IPS-20b (cell line): ENCODE data around the gene SMIM10L1.

ENCODE experiments used
- H3K27ac ChIP-seq: one replicate; pipeline ENCODE4 v1.5.1; 2013; ENCODE audit warnings: low read length
- H3K27me3 ChIP-seq: 2 replicates; pipeline ENCODE4 v1.6.1; 2013; ENCODE audit warnings: mild to moderate bottlenecking, low read length, inconsistent platforms; ENCODE audit not compliant: insufficient read depth
- H3K36me3 ChIP-seq: 2 replicates; pipeline ENCODE4 v1.6.1; 2013; ENCODE audit warnings: low read depth, mild to moderate bottlenecking, inconsistent platforms, low read length, moderate library complexity; ENCODE audit not compliant: insufficient read depth
- H3K4me1 ChIP-seq: 2 replicates; pipeline ENCODE4 v1.6.1; 2013; ENCODE audit warnings: mild to moderate bottlenecking, control low read depth, inconsistent platforms, low read length, moderate library complexity; ENCODE audit not compliant: insufficient read depth
- H3K4me3 ChIP-seq: 2 replicates; pipeline ENCODE4 v1.5.1; 2013; ENCODE audit warnings: mild to moderate bottlenecking, low read length, inconsistent platforms
- H3K9ac ChIP-seq: 2 replicates; pipeline ENCODE4 v1.6.1; 2013; ENCODE audit warnings: low read depth, mild to moderate bottlenecking, inconsistent platforms, low read length, moderate library complexity
- H3K9me3 ChIP-seq: 2 replicates; pipeline ENCODE4 v1.6.1; 2013; ENCODE audit warnings: mild to moderate bottlenecking, low read depth, low read length, inconsistent platforms; ENCODE audit not compliant: insufficient read depth

The SMIM10L1 gene

DNA sequence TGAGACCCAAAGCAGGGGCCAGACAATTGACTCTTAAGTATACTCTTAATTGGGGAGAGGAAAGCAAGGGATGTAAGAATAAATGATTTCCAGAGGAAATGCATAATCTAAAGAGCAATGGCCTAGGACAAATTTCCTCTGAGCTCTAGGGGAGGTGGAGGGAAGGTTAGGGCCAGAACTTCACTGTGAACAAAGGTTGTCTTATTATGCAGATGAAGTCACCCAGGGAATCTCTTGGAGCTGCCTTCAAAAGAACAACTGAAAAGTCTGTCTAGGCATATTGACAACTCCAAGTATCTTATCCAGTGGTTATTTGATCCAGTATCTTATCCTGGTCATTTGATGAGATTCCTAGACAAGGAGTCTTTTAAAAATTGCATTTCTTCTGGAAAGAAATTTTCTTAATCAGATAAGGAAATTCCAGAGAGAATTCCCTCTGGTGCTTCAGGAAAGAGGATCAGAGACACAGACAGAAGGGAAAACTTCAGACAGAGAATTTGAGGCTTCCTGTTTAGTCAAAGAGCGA is 16.5 kb upstream of the SMIM10L1 start:
- Histone ChIP-seq H3K9ac (no peak overlapping the region), H3K4me1 (peaks cover 6% of the 10 kb centered on the region; the same call in 1 of the 2 replicates), H3K36me3 (peaks cover 5% of the 10 kb centered on the region; the same call in 1 of the 2 replicates), H3K9me3 (no peaks in the 10 kb centered on the region; the same call in 1 of the 2 replicates), H3K4me3 (no peak overlapping the region), H3K27me3 (no peaks in the 10 kb centered on the region), H3K27ac (no peak overlapping the region)

DNA sequence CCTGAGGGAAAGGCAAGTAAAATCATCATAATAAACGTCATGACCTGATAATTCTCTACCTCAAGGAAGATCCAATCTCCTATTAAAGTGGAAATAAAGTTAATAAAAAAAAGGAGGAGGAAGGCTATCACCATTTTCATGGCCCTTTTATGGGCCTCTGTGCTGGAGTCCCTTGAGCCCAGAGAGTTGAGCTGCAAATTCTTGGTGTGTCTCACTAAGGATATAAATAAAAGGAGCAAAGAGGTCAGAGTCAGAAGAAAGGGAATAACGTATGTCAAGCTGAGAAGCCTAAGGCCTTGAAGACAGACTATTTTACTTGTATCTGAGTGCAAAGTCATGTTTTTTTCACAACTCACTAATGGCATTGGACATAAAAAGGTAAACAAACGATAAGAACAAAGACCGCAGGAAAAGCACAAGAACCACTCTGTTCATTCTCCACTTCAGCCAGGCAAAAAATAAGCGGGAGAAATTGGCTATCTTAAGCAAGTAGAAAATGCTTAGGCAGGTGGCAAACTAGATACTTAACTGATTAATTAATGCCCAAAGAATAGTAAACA is 12.0 kb upstream of the SMIM10L1 start:
- peaks cover 25% of the 10 kb centered on the region for H3K36me3 ChIP-seq
- H3K27me3 ChIP-seq: no peaks in the 10 kb centered on the region
- H3K4me1 ChIP-seq: no peaks in the 10 kb centered on the region; the same call in 1 of the 2 replicates
- H3K4me3 ChIP-seq: no peak overlapping the region
- no peaks in the 10 kb centered on the region for H3K9me3 ChIP-seq
- no peak overlapping the region for H3K9ac ChIP-seq
- H3K27ac ChIP-seq: no peak overlapping the region

DNA sequence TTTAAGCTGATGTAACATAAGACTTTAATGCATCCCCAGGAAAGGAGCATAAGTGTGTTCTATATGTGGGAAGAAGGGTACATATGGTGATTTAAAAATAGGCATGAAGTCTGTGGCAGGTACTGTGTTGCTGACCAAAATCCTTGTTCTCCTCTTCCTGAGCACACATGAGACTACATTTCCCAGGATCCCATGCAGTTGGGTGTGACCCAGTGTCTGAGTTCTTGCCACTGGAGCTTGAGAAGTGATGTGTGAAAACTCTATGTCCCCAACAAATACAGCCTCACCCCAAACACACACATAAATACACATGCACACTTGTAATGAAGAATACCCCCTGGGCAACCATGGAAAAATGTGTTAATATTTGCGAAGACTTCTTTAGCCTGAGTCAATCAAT is 8.5 kb upstream of the SMIM10L1 start:
- Histone ChIP-seq H3K9me3 (no peaks in the 10 kb centered on the region), H3K4me3 (no peak overlapping the region), H3K27ac (no peak overlapping the region), H3K36me3 (peaks cover 46% of the 10 kb centered on the region), H3K9ac (no peak overlapping the region), H3K27me3 (no peaks in the 10 kb centered on the region), H3K4me1 (no peaks in the 10 kb centered on the region)

DNA sequence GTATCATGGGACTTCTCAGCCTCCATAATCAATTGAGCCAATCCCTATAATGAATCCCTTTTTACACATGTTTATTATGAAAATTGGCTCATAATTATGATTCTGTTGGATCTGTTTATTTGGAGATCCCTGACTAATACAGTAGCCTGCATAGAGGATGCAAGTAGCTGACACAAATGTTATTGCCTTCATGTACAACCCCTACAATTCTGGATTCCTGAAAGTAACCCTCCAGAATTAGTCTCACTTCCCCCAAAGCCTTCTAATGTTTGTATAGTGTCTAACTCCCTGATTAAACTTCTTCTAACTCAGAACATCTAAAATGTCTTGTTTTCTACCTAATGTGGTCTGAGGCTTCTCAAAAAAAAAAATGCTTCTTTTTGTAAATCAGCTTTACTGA is 6.6 kb upstream of the SMIM10L1 start:
- H3K27me3 ChIP-seq: no peaks in the 10 kb centered on the region
- no peak overlapping the region for H3K9ac ChIP-seq
- peaks cover 56% of the 10 kb centered on the region for H3K36me3 ChIP-seq
- no peak overlapping the region for H3K27ac ChIP-seq
- peaks cover 3% of the 10 kb centered on the region; the same call in 1 of the 2 replicates for H3K4me1 ChIP-seq
- no peak overlapping the region for H3K4me3 ChIP-seq
- H3K9me3 ChIP-seq: no peaks in the 10 kb centered on the region

DNA sequence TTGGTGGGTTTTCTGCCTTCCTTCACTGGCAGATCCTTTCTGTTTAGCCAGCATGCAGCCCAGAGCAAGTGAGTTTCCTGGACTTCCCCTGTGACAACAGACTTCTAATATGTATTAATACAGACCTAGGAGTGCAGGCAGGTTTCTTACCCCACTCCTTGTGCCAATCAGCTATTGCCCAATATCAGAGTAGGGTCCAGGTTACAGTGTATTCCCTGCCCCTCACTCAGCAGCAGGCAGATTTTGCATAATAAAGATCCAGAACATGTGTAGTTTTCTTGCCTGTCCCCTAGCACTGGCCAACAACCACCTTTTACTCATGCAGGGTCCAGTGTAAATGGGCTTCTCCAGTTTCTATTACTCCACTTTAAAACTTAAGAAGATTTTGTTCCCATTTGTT is 4.7 kb upstream of the SMIM10L1 start:
- Histone ChIP-seq H3K27ac (no peak overlapping the region), H3K4me3 (no peak overlapping the region), H3K4me1 (peaks cover 11% of the 10 kb centered on the region), H3K9me3 (no peaks in the 10 kb centered on the region), H3K27me3 (no peaks in the 10 kb centered on the region), H3K36me3 (peaks cover 56% of the 10 kb centered on the region), H3K9ac (no peak overlapping the region)

DNA sequence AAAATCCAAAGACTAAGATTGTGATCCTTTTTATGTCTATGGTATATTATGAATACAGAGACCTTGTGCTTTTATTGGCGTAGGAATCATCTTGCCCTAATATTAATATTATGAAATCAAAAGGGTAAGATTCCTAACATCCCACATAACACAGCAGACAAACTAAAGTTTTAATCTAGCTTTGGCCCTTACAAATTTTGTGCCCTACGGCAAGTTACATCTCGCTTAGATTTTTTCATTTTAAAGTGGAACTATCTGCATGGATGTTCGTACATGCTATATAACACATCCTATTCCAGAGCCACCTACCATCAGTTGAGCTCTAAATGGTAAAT is 217 bp upstream of the SMIM10L1 start:
- Histone ChIP-seq H3K27me3 (no peaks in the 10 kb centered on the region), H3K4me3 (peak overlapping the region; percentile 98), H3K4me1 (peaks cover 15% of the 10 kb centered on the region), H3K36me3 (peaks cover 29% of the 10 kb centered on the region), H3K27ac (no peak overlapping the region), H3K9ac (peak overlapping the region; percentile 99), H3K9me3 (no peaks in the 10 kb centered on the region)

DNA sequence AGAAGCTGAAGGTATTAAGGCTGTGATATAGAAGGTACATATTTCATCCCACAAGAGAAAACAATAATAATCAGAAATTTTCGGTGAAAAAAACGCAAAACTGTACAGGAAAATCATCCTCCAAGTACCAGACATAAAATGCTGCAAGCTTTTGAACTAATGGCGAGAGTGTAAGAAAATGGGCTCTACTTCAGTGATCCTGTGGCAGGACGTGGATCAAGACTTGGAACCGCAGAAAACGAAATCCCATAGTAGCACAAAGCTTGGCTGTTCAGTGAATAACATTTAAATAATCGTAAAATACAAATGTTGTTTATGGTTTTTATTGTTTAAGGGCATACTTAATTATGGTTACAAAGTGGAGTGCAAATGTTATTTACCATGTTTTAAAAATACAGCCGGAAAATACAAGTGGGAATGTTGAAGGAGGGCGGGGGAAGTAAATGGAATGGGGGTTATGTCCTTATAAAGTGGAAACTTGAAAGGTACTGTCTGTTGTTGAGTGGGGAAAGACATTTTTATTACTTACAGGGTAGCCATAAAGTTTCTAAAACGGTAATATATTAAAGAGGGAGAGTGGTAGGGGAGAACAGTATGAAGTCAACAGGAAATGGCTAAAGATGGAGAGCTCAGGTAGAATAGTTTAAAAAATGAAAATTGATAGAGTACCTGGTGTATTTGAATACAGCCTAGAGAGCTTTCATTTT is 1.1 kb downstream of the SMIM10L1 start:
- H3K27ac ChIP-seq: peak overlapping the region; percentile 83
- peak overlapping the region; percentile 98 for H3K4me3 ChIP-seq
- peaks cover 15% of the 10 kb centered on the region for H3K4me1 ChIP-seq
- no peaks in the 10 kb centered on the region for H3K27me3 ChIP-seq
- H3K9me3 ChIP-seq: no peaks in the 10 kb centered on the region
- H3K9ac ChIP-seq: peak overlapping the region; percentile 99
- H3K36me3 ChIP-seq: peaks cover 20% of the 10 kb centered on the region; the same call in 1 of the 2 replicates

DNA sequence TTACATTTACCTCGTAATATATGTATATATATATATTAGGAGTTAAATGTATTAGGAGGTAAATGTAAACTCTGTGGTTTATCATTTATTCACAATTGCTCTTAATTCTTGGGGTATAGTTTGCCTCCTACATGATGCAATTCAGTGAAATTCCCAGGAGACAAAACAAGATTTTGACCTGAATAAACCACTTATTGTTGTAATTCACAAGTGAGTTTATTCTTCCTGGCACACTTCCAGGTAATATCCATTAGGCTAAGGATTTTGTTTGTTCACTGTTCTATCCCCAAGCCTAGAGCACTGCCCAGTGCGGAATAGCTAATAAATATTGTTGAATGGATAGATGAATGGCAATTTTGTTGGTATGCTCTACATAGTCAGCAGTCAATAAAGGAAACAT is 3.0 kb downstream of the SMIM10L1 start:
- H3K9ac ChIP-seq: no peak overlapping the region
- H3K4me1 ChIP-seq: peaks cover 15% of the 10 kb centered on the region

DNA sequence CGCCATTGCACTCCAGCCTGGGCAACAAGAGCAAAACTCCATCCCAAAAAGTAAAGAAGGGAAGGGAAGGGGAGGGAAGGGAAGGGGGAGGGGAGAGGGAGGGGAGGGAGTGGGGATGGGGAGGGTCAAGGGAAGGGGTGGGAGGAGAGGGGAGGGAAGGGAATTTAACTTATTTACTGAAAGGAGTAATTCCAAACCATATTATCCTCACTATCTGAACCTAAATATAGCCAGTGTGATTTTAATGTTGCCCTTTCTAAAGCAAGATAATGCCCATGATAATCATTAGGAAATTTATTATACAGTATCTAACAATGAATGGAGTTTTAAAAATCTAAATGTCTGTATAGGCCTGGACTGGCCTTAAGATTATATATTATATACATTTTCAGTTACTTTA is 7.3 kb downstream of the SMIM10L1 start:
- H3K4me3 ChIP-seq: no peak overlapping the region
- H3K27me3 ChIP-seq: no peaks in the 10 kb centered on the region
- H3K4me1 ChIP-seq: 0 out of 2 replicates have a peak, but pooled peaks cover 3% of the 10 kb centered on the region
- no peak overlapping the region for H3K27ac ChIP-seq
- no peak overlapping the region for H3K9ac ChIP-seq
- peaks cover 3% of the 10 kb centered on the region; the same call in 1 of the 2 replicates for H3K36me3 ChIP-seq
- no peaks in the 10 kb centered on the region for H3K9me3 ChIP-seq

More for the DNA sequence above, 3.0 kb downstream of the SMIM10L1 start:
- Histone ChIP-seq H3K9me3 (no peaks in the 10 kb centered on the region), H3K4me3 (no peak overlapping the region), H3K27me3 (no peaks in the 10 kb centered on the region), H3K27ac (no peak overlapping the region), H3K36me3 (peaks cover 13% of the 10 kb centered on the region; the same call in 1 of the 2 replicates)

DNA sequence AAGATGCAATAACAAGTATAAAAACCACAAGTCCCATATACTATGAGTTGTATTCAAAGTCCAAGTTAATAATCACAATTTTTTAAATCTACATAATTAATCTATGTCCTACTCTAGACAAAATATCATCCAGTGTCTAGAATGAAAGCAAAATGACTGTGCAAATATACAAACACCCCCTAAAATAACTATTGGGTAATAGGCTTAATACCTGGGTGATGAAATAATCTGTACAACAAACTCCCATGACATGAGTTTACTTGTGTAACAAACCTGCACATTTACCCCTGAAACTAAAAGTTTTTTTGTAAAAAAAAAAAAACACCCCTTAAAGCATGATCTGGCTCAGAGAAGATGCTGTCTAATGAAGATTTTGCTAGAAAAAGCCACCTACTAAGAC is 11.5 kb downstream of the SMIM10L1 start:
- no peaks in the 10 kb centered on the region for H3K27me3 ChIP-seq
- H3K36me3 ChIP-seq: no peaks in the 10 kb centered on the region
- H3K9ac ChIP-seq: no peak overlapping the region
- no peak overlapping the region for H3K4me3 ChIP-seq
- no peaks in the 10 kb centered on the region for H3K4me1 ChIP-seq
- no peak overlapping the region for H3K27ac ChIP-seq
- no peaks in the 10 kb centered on the region for H3K9me3 ChIP-seq

DNA sequence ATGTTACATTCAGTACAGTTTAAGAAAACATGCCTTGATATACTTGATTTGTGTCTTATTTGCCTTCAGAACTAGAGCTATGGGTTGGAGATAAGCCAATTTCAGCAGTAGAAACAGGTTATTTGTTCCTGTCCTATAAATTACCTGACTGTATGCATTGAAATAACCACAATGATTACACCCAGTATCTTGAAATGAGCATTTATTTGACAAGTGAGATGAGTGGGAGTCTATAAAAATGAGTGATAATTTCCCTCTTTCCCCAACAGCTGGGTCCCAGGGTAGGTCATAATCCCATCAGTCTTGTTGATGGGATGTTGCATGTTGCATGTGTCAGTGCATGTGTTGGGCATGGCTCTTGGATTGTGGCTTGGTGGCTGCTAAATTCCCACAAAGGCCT is 12.0 kb downstream of the SMIM10L1 start:
- H3K4me3 ChIP-seq: no peak overlapping the region
- H3K9me3 ChIP-seq: no peaks in the 10 kb centered on the region
- no peaks in the 10 kb centered on the region for H3K4me1 ChIP-seq
- H3K9ac ChIP-seq: no peak overlapping the region
- no peaks in the 10 kb centered on the region for H3K27me3 ChIP-seq
- H3K27ac ChIP-seq: no peak overlapping the region
- H3K36me3 ChIP-seq: no peaks in the 10 kb centered on the region

DNA sequence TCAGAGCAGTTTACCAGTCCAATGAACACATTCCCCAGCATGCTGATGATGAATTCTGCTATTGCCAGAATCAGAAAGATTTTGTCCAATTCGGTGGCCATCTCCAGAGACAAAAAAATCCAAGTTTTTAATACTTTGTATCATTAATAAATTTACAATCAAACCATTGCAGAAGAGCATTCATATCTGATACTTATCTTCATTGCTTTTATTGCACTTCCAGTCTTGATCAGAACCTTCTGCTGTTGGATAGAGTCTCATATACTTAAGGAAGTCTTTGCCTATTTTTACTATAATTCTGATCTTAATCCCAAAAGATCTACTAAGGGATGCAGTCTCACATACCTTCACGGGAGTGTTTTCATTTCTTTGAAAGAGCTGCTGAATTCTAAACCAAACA is 15.8 kb downstream of the SMIM10L1 start, which contains the start of gene TAS2R42:
TAS2R42 (minus strand) TSS at position 101 of the 400 bp plus-strand sequence; CDS start at position 101, 0 bp downstream.
- H3K4me1 ChIP-seq: no peaks in the 10 kb centered on the region
- no peaks in the 10 kb centered on the region for H3K9me3 ChIP-seq
- no peaks in the 10 kb centered on the region for H3K36me3 ChIP-seq
- H3K9ac ChIP-seq: no peak within 1 kb of the TSS
- H3K27ac ChIP-seq: no peak within 1 kb of the TSS
- H3K4me3 ChIP-seq: no peak within 1 kb of the TSS
- no peaks in the 10 kb centered on the region for H3K27me3 ChIP-seq
